GM21529 (cell line): ENCODE data around the gene PBXIP1.

Source experiments
- ATAC-seq: cut with Tn5 transposase; IDR thresholded peaks from one replicate; pipeline ENCODE4 v1.9.1; 2021; ENCODE audit not compliant: unreplicated experiment

Gene PBXIP1

GRCh38 chr1:154974102-154974807 lies 18.4 kb upstream of the PBXIP1 start, which contains the start of gene CKS1B:
TSS of gene CKS1B (plus strand) at chr1:154974681. CDS start at chr1:154974746, 65 bp downstream.
- ATAC-seq = peak; percentile 78

GRCh38 chr1:154973344-154974101 lies 17.6 kb upstream of the PBXIP1 start:
- ATAC-seq = no peak

DNA sequence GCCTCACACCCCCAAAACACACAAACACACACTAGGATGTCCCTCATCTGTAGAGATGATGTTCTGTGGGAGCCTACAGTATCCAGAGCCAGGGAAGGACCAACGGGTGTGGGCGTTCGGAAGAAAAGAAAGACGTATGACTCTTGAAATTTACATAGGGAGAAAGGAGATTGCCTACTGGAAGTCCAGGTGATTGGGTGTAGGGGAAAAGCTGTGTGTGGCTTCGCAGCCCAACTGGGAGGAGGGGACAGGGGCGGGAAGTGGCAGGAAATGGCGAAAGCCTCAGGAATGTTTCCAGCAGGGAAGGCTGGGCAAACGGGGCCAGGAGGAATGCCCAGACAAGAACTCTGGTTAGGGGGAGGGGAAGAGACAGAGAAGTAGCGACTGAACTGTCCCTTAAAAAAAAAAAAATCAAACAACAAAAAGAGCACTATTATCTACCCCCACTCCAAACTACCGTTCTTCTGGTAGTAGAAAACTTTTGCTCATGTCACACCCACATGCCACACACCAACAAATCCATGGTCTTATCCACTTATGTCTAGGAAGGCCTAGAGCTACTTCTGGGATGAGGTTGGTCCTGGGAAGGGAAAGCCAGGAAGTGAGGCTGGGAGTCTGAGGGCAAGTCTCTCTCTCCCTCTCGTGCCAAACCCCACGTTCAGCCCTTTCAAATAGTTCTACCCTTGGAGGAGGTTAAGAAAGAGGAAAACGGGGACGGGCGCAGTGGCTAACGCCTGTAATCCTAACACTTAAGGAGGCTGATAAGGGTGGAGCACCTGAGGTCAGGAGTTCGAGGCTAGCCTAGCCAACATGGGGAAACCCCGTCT lies 16.8 kb upstream of the PBXIP1 start:
- no peak for ATAC-seq

- ATAC-seq = no peak
Observed at GRCh38 chr1:154972213-154972516, 16.3 kb upstream of the PBXIP1 start.

- no peak for ATAC-seq
Observed at GRCh38 chr1:154971341-154971998, 15.6 kb upstream of the PBXIP1 start.

GRCh38 chr1:154970631-154971340 lies 14.9 kb upstream of the PBXIP1 start, which contains the start of gene SHC1:
TSS of gene SHC1 (minus strand) at chr1:154970747. CDS start at chr1:154970526, 221 bp downstream.
- no peak for ATAC-seq

DNA sequence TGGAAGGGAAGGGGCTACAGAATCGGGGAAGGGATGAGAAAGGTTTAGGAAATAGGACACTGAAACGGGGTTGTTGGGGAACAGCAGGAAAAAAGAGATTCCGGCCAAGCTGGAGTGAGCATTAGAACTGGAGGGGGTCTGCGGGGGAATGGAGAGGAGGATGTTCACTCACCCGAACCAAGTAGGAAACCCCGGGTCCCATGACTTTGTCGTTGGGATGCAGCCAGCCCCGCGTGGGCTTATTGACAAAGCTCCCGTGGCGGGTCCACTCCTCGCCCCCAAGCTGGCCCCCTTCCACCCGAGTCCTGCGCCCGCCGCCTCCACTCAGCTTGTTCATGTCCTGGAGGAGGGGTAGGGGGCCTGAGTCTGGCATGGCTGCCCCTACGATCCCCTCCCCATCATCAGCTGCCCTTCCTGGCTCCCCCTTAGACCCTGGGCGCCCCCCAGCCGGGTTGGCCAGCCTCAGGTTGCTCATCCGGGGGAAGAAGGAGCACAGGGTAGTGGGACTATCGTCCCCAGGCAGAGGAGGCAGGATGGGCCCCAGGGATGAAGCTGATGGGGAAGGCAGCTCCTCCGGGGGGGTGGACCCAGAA lies 14.1 kb upstream of the PBXIP1 start:
- no peak for ATAC-seq

GRCh38 chr1:154969246-154969645 lies 13.3 kb upstream of the PBXIP1 start:
- no peak for ATAC-seq

DNA sequence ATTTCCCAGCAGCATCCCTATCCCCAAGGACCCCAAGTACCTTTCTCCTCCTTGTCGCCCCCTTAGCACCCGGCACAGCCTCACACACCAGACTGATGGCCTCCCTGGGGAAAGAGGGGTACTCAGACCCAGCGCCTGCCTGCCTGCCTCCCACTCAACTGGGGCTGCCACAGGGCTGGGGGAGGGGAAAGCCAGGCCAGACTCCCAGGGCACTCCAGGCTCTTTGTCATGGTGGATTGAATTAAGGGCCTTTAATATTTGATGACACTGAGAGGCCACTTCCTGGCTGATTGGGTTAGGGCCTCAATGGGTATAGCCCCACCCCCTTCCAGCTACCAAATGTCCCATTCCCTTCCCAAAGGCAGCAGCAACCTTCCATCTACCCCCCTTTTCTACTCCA lies 12.8 kb upstream of the PBXIP1 start:
- no peak for ATAC-seq

- no peak for ATAC-seq
Observed at GRCh38 chr1:154967331-154967950, 11.5 kb upstream of the PBXIP1 start.

DNA sequence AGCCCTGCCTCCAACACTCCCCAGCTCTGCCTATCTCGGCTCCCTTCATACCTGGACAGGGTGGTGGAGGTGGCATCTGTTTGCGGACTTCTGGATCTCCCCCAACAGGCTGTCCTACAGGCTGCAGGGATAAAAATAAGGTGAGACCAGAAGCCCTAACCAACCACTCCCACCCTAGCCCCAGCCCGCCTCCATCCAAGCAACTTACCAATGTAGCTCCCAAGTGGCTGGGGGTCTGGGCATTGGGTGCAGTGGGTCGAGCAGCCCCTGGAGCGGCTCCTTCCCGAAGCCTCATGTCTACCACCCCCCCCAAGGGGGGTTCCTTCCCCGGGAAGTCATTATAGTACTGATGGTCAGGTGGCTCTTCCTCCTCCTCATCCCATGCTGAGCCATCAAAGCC lies 10.2 kb upstream of the PBXIP1 start:
- ATAC-seq = no peak

- no peak for ATAC-seq
Observed at GRCh38 chr1:154964359-154964758, 8.5 kb upstream of the PBXIP1 start.

- ATAC-seq = no peak
Observed at GRCh38 chr1:154963643-154964042, 7.7 kb upstream of the PBXIP1 start.

DNA sequence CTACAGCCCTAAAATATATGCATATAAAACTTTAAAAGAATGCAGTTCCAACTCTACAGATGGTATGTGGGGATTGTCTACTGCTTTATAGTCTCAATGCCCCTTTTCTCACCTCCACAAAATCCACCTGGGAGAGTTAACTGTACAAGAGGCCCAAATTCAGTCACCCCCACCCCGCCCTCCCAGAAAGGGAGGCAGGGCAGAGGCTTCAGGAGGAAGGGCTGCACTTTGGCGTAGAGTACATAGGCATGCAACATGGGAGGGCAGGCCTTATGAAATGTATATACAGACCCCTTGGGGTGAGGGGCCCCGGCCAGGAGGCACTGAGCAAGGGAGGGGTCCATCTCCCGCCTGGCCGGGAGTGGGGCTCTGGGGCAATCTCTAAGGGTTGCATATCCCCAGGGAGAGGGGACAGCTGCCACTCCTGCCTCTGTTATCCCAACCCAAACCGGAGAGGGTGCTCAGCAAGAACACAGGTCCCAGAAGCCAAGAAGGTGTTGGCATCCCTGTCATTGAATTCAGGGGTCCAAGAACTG lies 7.0 kb upstream of the PBXIP1 start:
- ATAC-seq = no peak

- no peak for ATAC-seq
Observed at GRCh38 chr1:154962156-154962749, 6.4 kb upstream of the PBXIP1 start.

DNA sequence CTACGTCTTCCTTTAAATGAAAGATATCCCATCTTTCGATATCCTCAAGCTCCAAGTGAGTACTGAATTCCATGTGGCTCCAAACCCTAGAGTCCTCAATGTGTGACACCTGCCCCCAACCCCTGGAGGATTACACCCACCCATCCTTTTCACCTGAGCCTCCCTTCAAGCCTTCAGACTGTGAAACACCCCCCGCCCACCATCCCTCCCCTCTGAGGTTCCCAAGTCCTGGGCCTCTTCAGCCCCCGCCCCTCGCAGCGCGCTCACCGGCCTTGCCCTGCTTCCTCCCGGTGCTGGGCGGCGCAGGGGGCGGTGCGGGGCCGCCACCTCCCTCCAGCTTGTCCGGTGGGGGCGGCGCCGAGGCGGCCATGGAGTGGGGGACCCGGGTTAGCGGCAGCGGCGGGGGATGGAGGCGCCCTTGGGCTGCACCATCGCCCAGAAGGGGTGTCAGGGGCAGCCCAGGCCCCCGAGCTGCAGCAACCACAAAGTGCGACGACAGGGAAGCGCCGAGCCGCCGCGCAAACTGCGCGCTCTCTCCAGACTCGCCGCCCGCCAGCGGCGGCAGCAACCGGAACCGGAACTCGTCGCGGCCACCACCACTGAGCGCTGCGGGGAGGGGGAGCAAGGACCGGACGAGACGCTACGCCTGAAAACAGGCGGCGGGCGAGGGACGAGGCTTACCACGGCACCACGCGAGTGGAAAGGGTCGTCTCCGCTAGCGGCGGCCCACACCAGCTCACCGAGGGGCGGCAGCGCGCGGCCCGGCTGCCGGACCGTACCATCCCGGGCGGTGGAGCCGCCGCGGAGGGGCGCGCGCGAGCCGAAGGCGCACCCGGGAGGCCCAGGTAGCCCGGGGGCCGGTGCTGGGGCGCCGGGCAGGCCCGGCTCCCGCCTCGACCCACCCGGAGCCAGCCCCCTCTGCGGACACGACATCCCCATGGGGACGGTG lies 5.6 kb upstream of the PBXIP1 start, which contains the start of gene PYGO2:
TSS of gene PYGO2 (minus strand) at position 576 of the 949 bp plus-strand sequence. CDS start at position 370, 206 bp downstream.
- peak; percentile 74 for ATAC-seq

DNA sequence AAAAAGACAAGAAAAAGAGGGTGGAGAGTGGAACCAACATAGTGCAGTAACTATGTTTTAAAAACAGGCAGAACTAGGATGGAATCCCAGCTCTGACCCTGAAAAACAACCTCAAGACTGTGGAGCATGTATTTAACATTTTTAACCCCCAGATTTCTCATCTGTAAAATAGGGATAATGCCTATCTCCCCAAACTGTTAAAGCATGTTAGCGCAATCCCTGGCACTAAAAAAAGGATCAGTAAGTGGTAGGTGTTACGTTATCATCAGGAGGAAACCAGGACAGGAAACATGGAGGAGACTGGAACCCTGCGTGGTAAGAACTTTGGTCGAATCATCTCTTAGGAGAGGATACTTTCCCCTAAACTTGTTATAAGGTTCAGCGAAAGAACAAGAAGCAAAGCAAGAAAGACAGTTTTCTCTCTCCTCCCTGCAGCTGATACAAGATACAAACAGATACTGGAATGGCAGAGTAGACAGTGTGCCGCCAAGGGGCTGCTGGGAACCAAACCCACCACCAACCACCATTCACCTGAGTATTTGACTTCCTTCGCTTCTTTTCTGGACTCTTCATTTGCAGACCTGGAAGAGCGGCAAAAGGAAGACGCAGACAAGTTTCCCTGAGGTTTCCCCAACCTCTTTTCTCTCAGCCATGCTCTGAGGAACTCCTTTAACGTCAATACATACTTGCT lies 4.7 kb upstream of the PBXIP1 start:
- no peak for ATAC-seq
